IgD-negative memory B cell (primary cell): ENCODE results near the gene TEKT4. TPM values are rescaled to one million over a fixed set of nuclear protein-coding genes. Genes with fewer than 3 reads are reported as not detected.
"Not testable (repeated sequence)": the region's sequence is repeated elsewhere in the genome, so short reads cannot be mapped to it uniquely, and the experiment has no call there.

Experiments used
- H3K27ac Mint-ChIP-seq, 3 donors: one replicate each; pipeline ENCODE4 v1.8.0; 2020 to 2022; ENCODE audit warnings: mild to moderate bottlenecking in 3 of 3, mixed read lengths in 3 of 3, moderate library complexity in 1 of 3
- H3K27me3 Mint-ChIP-seq: one replicate; pipeline ENCODE4 v1.8.0; 2021; ENCODE audit warnings: mixed read lengths
- H3K36me3 Mint-ChIP-seq: one replicate; pipeline ENCODE4 v1.8.0; 2020; ENCODE audit warnings: mild to moderate bottlenecking, mixed read lengths
- H3K4me1 Mint-ChIP-seq, 3 donors: one replicate each; pipeline ENCODE4 v1.8.0; 2020 to 2022; ENCODE audit warnings: mixed read lengths in 3 of 3, mild to moderate bottlenecking in 1 of 3
- H3K4me3 Mint-ChIP-seq, 4 donors: one replicate each; pipeline ENCODE4 v1.8.0; 2020 to 2022; ENCODE audit warnings: mild to moderate bottlenecking in 4 of 4, mixed read lengths in 4 of 4, moderate library complexity in 3 of 4
- H3K9me3 Mint-ChIP-seq, 3 donors: one replicate each; pipeline ENCODE4 v1.8.0; 2020 to 2021; ENCODE audit warnings: mixed read lengths in 3 of 3, mild to moderate bottlenecking in 1 of 3
- polyA plus RNA-seq: library from polyadenylated mRNA; unstranded; fragments of 300-500 nt; fragmentation: Illumina TruSeq; gene quantifications from one replicate; pipeline ENCODE4 v1.2.3, GENCODE V29; 2021

The TEKT4 gene
- polyA plus RNA-seq, 1 donor from 2014 or later, result not detected

DNA sequence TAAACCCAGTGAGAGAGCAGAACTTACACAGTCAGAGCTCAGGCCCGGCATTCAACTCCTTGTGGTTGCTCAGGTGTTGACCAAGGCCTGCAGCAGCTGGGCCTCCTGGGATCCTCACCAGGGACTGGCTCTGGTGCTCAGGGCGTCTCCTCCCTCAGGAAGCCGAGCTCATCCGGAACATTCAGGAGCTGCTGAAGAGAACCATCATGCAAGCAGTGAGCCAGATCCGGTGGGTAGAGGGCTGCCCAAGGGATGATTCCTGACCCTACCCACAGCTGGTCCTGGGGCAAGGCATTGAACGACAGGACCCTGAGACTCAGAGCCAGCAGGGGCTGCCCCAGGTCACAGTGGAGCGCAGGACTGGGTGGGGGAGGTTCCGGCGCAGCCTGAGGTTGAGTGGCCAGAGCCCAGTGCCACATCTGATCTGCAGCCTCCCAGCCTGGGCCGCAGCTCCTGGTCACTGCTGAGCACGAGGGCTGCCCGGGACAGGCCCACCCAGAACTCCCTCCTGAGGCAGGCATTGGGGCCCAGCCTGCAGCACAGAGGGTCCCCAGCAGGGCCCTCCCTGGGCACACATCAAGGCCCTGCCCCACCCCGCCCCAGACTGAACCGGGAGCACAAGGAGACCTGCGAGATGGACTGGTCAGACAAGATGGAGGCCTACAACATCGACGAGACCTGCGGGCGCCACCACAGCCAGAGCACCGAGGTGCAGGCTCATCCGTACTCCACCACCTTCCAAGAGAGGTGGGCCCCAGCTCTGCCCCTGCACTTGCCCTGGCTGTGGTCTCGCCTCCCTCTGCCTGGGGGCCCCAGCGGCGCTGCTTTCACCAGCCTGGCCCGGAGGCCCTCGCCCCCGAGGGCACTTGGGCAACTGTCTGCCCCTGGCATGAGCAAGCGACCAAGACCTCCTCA, 2.4 kb downstream of the TEKT4 start:
- H3K36me3 Mint-ChIP-seq, result no peaks in the 10 kb centered on the region
- H3K4me3 Mint-ChIP-seq, result no peak overlapping the region
- peaks cover 9% of the 10 kb centered on the region for H3K27me3 Mint-ChIP-seq
- no peaks in the 10 kb centered on the region for H3K9me3 Mint-ChIP-seq
- H3K27ac Mint-ChIP-seq, result no peak overlapping the region
- H3K4me1 Mint-ChIP-seq, result no peaks in the 10 kb centered on the region

DNA sequence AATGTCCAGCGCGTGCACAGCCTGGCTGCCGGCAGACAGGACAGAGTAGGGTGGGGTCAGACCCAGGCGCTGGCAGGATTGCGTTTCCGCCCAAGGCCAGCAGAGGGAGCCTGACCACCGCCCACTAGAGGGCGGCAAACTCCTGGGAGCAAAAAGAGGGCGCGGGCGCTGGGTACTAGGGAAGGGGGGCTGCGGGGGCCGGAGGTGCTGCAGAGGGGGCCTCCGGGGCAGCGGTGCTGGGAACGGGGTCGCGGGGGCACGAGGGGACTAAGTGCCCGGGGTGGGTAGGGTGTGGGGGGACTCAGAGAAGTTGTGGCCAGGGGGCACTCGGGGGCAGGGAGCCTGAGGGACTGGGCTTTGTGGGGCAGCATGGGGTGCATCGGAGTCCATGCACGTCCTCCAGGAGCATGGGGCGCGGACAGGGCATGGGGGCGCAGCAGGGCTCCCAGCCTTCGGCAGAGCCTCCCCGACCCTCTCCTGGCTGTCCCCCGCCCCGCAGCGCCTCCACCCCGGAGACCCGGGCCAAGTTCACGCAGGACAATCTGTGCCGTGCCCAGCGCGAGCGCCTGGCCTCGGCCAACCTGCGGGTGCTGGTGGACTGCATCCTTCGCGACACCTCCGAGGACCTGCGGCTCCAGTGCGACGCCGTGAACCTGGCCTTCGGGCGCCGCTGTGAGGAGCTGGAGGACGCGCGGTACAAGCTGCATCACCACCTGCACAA, 3.2 kb downstream of the TEKT4 start:
- peaks cover 6% of the 10 kb centered on the region for H3K27me3 Mint-ChIP-seq
- H3K36me3 Mint-ChIP-seq, result no peaks in the 10 kb centered on the region
- H3K4me1 Mint-ChIP-seq, result no peaks in the 10 kb centered on the region
- H3K9me3 Mint-ChIP-seq, result no peaks in the 10 kb centered on the region
- H3K4me3 Mint-ChIP-seq, result no peak overlapping the region
- no peak overlapping the region for H3K27ac Mint-ChIP-seq

DNA sequence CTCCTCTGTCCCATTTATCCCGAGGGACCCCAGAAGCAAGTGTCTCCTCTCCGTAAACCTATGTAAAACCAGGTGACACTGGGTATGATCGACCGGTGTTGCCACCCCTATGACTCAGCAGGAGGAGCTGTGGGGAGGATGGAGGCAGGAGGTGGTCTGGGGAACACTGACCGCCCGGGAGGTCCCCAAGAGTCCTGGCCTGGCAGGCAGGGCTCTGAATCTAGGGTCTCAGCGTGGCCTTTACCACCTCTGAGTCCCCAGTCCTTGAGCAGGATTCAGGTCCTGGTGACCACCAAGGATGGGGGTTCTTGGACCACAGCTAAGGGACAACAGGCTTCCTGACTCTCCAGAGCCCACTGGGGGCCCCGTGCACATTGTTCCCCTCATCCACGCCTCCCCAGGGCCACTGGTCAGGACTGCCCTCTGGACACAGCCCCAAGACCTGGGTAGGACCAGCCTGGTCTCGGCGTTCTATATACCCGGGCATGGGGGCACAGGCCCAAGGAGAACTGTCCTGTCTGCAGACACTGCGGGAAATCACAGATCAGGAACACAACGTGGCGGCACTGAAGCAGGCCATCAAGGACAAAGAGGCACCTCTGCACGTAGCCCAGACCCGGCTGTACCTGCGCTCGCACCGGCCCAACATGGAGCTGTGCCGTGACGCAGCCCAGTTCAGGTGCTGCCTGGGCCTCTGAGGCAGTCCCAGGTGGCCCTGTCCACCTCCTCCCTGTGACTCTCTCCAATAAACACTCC, 4.0 kb downstream of the TEKT4 start:
- no peaks in the 10 kb centered on the region for H3K36me3 Mint-ChIP-seq
- H3K4me1 Mint-ChIP-seq, result no peaks in the 10 kb centered on the region
- H3K27me3 Mint-ChIP-seq, result peaks cover 5% of the 10 kb centered on the region
- no peak overlapping the region for H3K4me3 Mint-ChIP-seq
- no peaks in the 10 kb centered on the region for H3K9me3 Mint-ChIP-seq
- no peak overlapping the region for H3K27ac Mint-ChIP-seq

DNA sequence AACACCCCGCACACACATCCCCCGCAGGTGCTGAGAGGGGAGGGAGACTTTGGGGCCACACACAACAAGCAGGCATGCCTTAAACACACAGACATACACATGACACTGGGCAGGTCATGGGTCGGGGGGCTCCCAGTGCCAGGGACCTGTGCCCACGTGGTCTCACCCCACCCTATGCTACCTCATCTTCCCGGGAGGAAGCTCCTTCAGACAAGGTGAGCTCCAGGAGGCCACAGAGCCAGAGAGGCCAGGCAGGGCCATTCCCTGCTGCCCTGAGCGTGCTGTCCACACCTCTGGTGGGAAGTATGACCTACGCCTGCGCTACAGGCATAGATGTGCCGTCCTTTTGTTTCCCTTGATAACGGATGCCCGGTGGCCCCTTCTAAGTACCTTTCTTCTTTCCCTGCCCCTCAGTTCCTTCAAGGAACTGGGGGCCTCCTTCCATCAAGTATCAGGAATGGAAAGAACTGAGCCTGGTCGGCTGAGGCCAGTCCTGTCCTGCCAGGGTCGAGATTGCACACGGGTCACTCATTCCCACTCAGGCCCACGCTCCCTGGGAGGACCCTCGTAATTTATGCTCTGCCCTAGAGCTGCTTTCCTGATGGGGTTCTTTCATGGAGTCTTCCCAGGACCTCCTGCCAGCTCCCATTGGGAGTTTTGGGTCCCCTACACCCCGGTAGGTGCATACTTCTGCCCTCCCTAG, 4.7 kb downstream of the TEKT4 start:
- peak overlapping the region in 1 of 3 donors; percentile 9 for H3K27ac Mint-ChIP-seq
- H3K9me3 Mint-ChIP-seq, result no peaks in the 10 kb centered on the region
- peak overlapping the region in 1 of 4 donors; percentile 20 for H3K4me3 Mint-ChIP-seq
- no peaks in the 10 kb centered on the region for H3K36me3 Mint-ChIP-seq
- no peaks in the 10 kb centered on the region for H3K4me1 Mint-ChIP-seq
- peaks cover 5% of the 10 kb centered on the region for H3K27me3 Mint-ChIP-seq

DNA sequence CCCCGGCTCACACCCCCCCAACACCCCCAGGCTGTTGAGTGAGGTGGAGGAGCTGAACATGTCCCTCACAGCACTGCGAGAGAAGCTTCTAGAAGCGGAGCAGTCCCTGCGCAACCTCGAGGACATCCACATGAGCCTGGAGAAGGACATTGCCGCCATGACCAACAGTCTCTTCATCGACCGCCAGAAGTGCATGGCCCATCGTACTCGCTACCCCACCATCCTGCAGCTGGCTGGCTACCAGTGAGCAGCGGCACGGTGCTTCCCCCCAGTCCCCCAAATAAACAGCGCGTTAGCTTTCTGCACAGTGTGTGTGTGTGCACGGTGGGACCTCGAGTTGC, 5.3 kb downstream of the TEKT4 start:
- H3K27ac Mint-ChIP-seq, result no peak overlapping the region
- H3K36me3 Mint-ChIP-seq, result no peaks in the 10 kb centered on the region
- H3K4me3 Mint-ChIP-seq, result peak overlapping the region in 1 of 4 donors; percentile 20
- peaks cover 5% of the 10 kb centered on the region for H3K27me3 Mint-ChIP-seq
- H3K4me1 Mint-ChIP-seq, result no peaks in the 10 kb centered on the region
- H3K9me3 Mint-ChIP-seq, result no peaks in the 10 kb centered on the region

DNA sequence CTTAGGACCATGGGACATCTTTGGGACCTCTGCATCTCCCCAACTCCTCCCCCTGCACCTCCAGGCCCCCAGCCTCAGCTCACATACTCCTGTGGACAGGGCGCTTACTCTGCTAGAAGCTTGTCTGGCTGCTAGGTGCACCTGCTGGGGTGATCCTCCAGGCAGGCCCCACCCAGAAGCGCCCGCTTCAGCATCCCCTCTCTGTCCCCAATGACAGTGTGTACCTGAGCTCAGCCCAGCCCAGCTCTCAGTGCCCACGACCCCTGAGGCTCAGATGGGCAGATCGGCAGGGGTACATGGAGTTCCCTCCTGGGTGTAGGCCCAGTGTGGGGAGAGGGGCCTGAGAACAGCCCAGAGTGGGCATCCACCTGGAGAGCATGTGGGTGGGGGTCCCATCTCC, 5.9 kb downstream of the TEKT4 start:
- H3K36me3 Mint-ChIP-seq, result no peaks in the 10 kb centered on the region
- no peak overlapping the region for H3K4me3 Mint-ChIP-seq
- no peak overlapping the region for H3K27ac Mint-ChIP-seq
- H3K4me1 Mint-ChIP-seq, result no peaks in the 10 kb centered on the region
- H3K9me3 Mint-ChIP-seq, result no peaks in the 10 kb centered on the region
- H3K27me3 Mint-ChIP-seq, result peaks cover 4% of the 10 kb centered on the region

DNA sequence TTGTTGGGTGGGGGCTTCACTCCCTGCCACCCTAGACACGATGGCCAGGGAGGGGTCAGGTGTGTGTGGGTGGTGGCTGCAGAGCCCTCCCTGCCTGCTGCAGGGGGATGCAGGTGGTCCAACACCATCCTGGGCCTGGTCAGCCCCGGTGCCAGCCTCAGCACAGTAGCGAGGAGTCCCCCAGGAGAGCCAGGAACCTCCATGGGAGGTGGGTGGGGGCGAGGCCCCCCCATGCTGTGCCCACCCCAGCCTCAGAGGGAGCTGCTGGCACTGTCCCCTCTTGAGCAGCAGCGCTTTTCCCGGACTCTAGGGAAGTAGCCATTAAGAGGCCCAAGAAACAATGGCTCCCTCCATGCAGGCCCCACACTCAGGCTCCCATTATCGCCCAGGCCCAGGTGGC, 7.3 kb downstream of the TEKT4 start:
- H3K4me1 Mint-ChIP-seq, H3K4me3 Mint-ChIP-seq, H3K27ac Mint-ChIP-seq, H3K27me3 Mint-ChIP-seq, H3K36me3 Mint-ChIP-seq, H3K9me3 Mint-ChIP-seq: not testable (repeated sequence)

DNA sequence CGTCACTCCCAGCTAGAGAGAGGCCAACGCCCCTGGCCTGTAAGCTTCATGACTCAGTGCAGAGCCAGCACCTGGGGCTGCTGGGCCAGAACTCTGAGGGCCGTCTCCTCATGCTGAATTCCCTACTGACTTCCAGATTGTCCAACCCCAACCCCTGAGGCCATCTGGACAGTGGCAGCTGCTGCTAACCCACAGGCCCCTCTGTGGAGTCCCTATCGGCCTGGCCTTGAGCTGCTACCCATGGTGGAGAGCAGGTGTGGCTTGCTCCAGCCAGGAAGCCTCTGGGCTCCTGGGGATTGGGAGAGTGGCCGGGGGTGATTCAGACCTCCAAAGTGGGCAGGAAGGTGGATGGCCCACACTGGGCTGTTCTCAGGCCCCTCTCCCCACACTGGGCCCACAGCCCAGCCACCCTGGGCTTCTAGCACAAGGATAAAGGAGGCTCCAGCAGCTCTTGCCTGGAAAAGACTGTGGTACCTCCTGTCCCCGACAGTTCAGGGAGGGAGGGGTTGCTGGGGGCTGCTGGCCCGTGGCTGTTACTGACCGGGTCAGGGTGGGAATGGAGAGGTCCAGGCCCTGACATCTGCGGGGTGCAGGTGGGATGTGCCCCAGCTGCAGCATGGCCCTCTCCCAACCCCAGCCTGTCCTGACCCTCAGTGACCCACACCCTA, 8.2 kb downstream of the TEKT4 start:
- Mint-ChIP-seq H3K27ac (no peak overlapping the region), H3K36me3 (no peaks in the 10 kb centered on the region), H3K27me3 (peaks cover 2% of the 10 kb centered on the region), H3K4me1 (no peaks in the 10 kb centered on the region), H3K4me3 (no peak overlapping the region), H3K9me3 (peaks cover 0 to 7% (median 0%) of the 10 kb centered on the region in 3 donors)

DNA sequence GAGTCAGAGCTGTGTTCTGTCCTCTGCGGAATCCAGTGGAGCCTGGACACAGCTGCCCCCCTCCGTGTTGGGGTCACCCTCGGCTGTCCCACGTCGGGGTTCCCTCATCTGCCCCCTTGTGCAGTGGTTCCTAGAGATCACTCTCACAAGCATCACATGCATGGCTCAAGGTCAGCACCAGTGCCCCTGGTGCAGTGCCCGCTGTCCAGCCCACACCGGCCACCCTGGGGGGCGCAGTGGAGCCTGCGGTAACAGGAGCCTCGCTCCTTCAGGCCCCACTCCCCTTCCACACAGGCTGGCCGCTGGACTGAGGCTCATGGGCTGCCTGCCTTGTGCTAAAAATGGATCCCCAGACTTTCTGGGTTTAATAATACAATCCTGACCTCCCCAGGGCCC, 8.8 kb downstream of the TEKT4 start:
- Mint-ChIP-seq H3K27ac (peak overlapping the region in 1 of 3 donors; percentile 63), H3K4me1 (no peaks in the 10 kb centered on the region), H3K36me3 (no peaks in the 10 kb centered on the region), H3K27me3 (peaks cover 2% of the 10 kb centered on the region), H3K4me3 (no peak overlapping the region), H3K9me3 (peaks cover 0 to 9% (median 4%) of the 10 kb centered on the region in 3 donors)

DNA sequence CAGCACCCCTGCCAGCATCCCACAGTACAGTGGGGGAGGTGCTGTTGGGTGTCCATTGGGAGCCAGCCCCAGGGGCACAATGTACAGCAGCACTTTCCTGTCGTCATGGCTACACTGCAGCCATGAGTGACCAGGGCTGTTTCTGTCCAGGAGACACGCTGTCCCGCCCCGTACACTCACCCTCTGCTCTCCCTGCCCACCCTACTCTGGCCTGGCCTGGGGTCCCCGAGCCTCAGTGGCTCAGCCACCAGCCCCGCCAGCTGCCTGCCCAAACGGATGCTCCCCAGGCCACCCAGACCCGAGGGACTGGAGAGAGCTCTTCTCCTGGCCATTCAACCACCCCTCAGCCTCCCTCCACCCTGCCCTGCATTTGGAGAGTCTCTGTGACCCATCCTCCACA, 9.3 kb downstream of the TEKT4 start:
- Mint-ChIP-seq H3K9me3 (peaks cover 0 to 9% (median 5%) of the 10 kb centered on the region in 3 donors), H3K4me1 (no peaks in the 10 kb centered on the region), H3K4me3 (no peak overlapping the region), H3K27me3 (peaks cover 2% of the 10 kb centered on the region), H3K27ac (peak overlapping the region in 1 of 3 donors; percentile 63), H3K36me3 (no peaks in the 10 kb centered on the region)

DNA sequence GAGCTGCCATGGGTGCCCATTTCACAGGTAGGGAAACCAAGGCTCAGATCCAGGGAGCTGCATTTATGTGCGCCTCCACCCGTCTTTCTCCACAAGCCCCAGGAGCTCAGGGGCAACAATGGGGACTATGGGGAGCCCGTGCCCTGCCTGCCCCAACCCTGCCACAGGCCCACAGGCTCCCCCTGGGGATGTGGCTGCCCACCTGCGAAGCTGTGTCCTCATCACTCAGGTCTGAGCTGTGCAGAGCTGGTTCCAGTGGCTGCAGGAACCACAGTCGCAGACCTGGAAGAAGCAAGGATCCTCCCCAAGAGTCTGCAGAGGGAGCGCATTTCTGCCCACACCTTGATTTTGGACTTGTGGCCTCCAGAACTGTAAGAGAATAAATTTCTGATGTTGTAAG, 9.8 kb downstream of the TEKT4 start:
- no peak overlapping the region for H3K4me3 Mint-ChIP-seq
- no peaks in the 10 kb centered on the region for H3K4me1 Mint-ChIP-seq
- no peaks in the 10 kb centered on the region for H3K36me3 Mint-ChIP-seq
- no peak overlapping the region for H3K27ac Mint-ChIP-seq
- no peaks in the 10 kb centered on the region for H3K27me3 Mint-ChIP-seq
- peaks cover 3 to 9% (median 9%) of the 10 kb centered on the region in 3 donors for H3K9me3 Mint-ChIP-seq

DNA sequence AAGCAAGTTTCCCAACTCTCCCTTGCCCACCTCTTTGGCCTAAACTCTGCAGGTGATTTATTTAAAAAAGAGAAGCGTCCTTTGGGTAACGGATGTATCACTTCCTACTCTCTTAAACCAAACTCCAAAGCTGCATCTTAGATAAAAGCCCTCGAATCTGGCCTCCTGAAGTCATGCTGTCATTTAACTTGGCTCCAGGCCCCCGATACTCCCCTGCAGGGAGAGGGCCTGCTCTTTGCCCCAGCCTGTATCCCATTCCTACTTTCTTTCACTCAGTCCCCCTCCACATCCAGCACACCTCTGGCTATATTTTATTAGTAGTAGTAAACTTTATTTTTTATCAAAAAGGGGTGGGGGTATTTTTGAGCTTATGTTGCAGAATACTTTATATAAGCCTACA, 19.0 kb downstream of the TEKT4 start:
- no peaks in the 10 kb centered on the region for H3K4me1 Mint-ChIP-seq
- H3K9me3 Mint-ChIP-seq, result peaks cover 0 to 4% (median 3%) of the 10 kb centered on the region in 3 donors

DNA sequence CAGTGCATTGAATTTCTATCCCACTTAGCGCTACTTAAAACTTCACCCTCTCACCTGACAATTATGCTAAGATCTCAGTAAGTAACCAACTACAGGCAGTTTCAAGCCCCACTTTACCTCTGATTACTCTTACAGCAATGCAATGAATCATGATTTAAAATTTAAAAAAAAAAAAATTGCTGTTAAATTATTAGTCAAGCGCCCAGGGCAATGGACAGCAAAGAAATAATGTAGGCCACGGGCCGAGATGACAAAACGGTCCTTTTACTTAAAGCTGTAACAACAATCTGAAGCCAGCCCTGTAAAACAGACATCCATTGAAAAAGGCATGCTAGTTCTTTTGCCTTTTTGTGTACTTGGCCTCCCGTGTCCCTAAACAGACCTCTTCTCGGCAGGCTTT, 24.0 kb downstream of the TEKT4 start:
- H3K36me3 Mint-ChIP-seq, result not testable (repeated sequence)

More for the DNA sequence above, 19.0 kb downstream of the TEKT4 start:
- Mint-ChIP-seq H3K27ac (no peak overlapping the region), H3K36me3 (no peaks in the 10 kb centered on the region), H3K4me3 (no peak overlapping the region), H3K27me3 (peaks cover 4% of the 10 kb centered on the region)

DNA sequence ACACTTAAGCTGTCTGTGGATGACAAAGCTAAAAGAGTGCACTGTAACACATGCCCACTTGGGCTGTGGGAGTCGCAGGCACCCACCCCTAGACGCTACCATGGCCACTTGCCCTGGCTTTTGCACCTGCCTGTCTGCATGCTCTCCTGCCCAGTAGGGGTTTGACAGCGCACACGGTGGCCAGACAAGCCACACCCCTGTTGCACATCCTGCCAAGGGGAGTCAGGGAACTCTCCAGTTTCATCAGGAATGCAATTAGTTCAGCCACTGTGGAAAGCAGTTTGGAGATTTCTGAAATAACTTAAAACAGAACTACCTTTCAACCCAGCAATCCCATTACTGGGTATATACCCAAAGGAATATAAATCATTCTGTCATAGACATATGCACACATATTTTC, 35.7 kb downstream of the TEKT4 start:
- H3K4me1 Mint-ChIP-seq, H3K27ac Mint-ChIP-seq, H3K9me3 Mint-ChIP-seq, H3K36me3 Mint-ChIP-seq, H3K27me3 Mint-ChIP-seq, H3K4me3 Mint-ChIP-seq: not testable (repeated sequence)

More for the DNA sequence above, 24.0 kb downstream of the TEKT4 start:
- not testable (repeated sequence) for H3K9me3 Mint-ChIP-seq, H3K4me3 Mint-ChIP-seq, H3K27me3 Mint-ChIP-seq, H3K4me1 Mint-ChIP-seq, H3K27ac Mint-ChIP-seq
